Measurements from ENCODE around the gene NAA16. TPM values are rescaled to one million over a fixed set of nuclear protein-coding genes. Genes with fewer than 3 reads are reported as not detected.

Gene NAA16
- total and polyA plus RNA-seq, 8 donors, result 6.0 to 114 (median 22.6) TPM

GRCh38 chr13:41344358-41344757 is 33.3 kb downstream of the NAA16 start:
- DNase-seq, result no peak
- no peaks in the 10 kb centered on the region for H3K9me3 ChIP-seq
- intact Hi-C loops (cut with DNase I; ENCODE audit: low total_unique reads), result no loop called here
- TF ChIP-seq POLR2A (IDR thresholded peaks at IDR 0.05), result no peak
- no peak for TF ChIP-seq EP300 (IDR thresholded peaks at IDR 0.05)
- 93 to 99% (median 95%) methylated on average over 4 of the region's 4 CpGs for WGBS, 5 donors
- H3K4me1 ChIP-seq, result peaks cover 0 to 17% (median 4%) of the 10 kb centered on the region in 4 donors
- H3K36me3 ChIP-seq, result peaks cover 14 to 54% (median 52%) of the 10 kb centered on the region in 4 donors
- no peak overlapping the region for H3K27ac ChIP-seq
- H3K27me3 ChIP-seq, result no peaks in the 10 kb centered on the region
- no peak overlapping the region for H3K4me3 ChIP-seq

GRCh38 chr13:41345165-41345913 is 34.3 kb downstream of the NAA16 start:
- H3K36me3 ChIP-seq, result peaks cover 14 to 52% (median 49%) of the 10 kb centered on the region in 4 donors
- no peak overlapping the region for H3K4me3 ChIP-seq
- intact Hi-C loops (cut with DNase I; ENCODE audit: low total_unique reads), result no loop called here
- no peaks in the 10 kb centered on the region for H3K9me3 ChIP-seq
- 83 to 90% (median 87%) methylated on average over 9 of the region's 9 CpGs for WGBS, 5 donors
- H3K4me1 ChIP-seq, result peaks cover 0 to 17% (median 4%) of the 10 kb centered on the region in 4 donors
- no peak for DNase-seq
- no peaks in the 10 kb centered on the region for H3K27me3 ChIP-seq
- TF ChIP-seq POLR2A (IDR thresholded peaks at IDR 0.05), result no peak
- no peak for TF ChIP-seq EP300 (IDR thresholded peaks at IDR 0.05)
- TF ChIP-seq POLR2AphosphoS5 (IDR thresholded peaks at IDR 0.05), result no peak
- TF ChIP-seq, protein P1, sequence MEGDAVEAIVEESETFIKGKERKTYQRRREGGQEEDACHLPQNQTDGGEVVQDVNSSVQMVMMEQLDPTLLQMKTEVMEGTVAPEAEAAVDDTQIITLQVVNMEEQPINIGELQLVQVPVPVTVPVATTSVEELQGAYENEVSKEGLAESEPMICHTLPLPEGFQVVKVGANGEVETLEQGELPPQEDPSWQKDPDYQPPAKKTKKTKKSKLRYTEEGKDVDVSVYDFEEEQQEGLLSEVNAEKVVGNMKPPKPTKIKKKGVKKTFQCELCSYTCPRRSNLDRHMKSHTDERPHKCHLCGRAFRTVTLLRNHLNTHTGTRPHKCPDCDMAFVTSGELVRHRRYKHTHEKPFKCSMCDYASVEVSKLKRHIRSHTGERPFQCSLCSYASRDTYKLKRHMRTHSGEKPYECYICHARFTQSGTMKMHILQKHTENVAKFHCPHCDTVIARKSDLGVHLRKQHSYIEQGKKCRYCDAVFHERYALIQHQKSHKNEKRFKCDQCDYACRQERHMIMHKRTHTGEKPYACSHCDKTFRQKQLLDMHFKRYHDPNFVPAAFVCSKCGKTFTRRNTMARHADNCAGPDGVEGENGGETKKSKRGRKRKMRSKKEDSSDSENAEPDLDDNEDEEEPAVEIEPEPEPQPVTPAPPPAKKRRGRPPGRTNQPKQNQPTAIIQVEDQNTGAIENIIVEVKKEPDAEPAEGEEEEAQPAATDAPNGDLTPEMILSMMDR (IDR thresholded peaks at IDR 0.05), result no peak
- peak overlapping the region in 1 of 5 donors; percentile 55 for H3K27ac ChIP-seq

DNA sequence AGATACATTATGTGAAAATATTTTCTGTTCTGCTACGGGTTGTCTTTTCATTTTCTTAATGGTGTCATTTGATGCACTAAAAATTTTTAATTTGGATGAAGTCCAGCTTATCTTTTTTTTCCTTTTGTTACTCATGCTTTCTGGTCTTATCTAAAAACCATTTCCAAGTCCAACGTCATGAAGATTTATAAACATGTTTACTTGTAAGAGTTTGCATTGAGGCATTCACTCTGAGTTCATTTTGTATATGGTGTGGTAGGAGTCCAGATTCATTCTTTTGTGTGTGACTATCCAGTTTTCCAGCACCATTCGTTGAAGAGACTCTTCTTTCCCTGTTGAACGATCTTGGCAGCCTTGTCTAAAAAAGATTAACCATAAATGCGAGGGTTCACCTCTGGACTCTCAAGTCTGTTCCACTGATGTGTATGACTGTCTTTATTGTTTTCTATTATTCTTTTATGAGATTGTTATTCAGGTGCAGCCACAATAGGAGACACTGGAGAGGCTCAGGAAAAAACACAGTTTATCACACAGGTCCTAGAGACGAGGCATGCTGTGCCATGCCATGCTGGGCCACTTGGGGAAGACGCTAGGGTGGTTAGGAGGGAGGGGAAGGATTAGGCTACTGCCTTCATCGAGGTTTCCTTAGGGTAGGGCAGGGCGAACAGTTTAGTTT is 35.0 kb downstream of the NAA16 start:
- Histone ChIP-seq H3K4me1 (peaks cover 0 to 17% (median 4%) of the 10 kb centered on the region in 4 donors), H3K27ac (no peak overlapping the region)
- intact Hi-C loops (cut with DNase I; ENCODE audit: low total_unique reads), result no loop called here

GRCh38 chr13:41352935-41353840 is 42.1 kb downstream of the NAA16 start:
- no peak overlapping the region for H3K4me3 ChIP-seq
- H3K4me1 ChIP-seq, result peaks cover 0 to 14% (median 7%) of the 10 kb centered on the region in 4 donors
- TF ChIP-seq, protein P1 (IDR thresholded peaks at IDR 0.05), result peak in 5 of 7 experiments; percentile 49 to 96 (median 76)
- TF ChIP-seq POLR2AphosphoS5 (IDR thresholded peaks at IDR 0.05), result no peak
- WGBS, 5 donors, result 49 to 55% (median 51%) methylated on average over 14 of the region's 14 CpGs
- DNase-seq, result peak in 1 of 2 donors; percentile 76
- H3K27ac ChIP-seq, result no peak overlapping the region
- intact Hi-C loops (cut with DNase I; ENCODE audit: low total_unique reads), result no loop called here
- no peaks in the 10 kb centered on the region for H3K9me3 ChIP-seq
- H3K36me3 ChIP-seq, result peaks cover 0 to 38% (median 25%) of the 10 kb centered on the region in 4 donors
- H3K27me3 ChIP-seq, result no peaks in the 10 kb centered on the region

More for the DNA sequence above, 35.0 kb downstream of the NAA16 start:
- TF ChIP-seq POLR2A (IDR thresholded peaks at IDR 0.05), result no peak
- TF ChIP-seq, protein P1 (IDR thresholded peaks at IDR 0.05), result no peak
- no peak for TF ChIP-seq EP300 (IDR thresholded peaks at IDR 0.05)
- TF ChIP-seq POLR2AphosphoS5 (IDR thresholded peaks at IDR 0.05), result no peak
- 63 to 76% (median 70%) methylated on average over 9 of the region's 9 CpGs for WGBS, 5 donors
- H3K9me3 ChIP-seq, result no peaks in the 10 kb centered on the region
- H3K27me3 ChIP-seq, result no peaks in the 10 kb centered on the region
- H3K4me3 ChIP-seq, result no peak overlapping the region
- H3K36me3 ChIP-seq, result peaks cover 12 to 55% (median 46%) of the 10 kb centered on the region in 4 donors
- DNase-seq, result no peak

All from stomach (tissue), 9 donors.